Measurements from ENCODE around the gene TWNK.

TWNK gene

GRCh38 chr10:100984672-100985177 is 2.6 kb upstream of the TWNK start:
- peak; percentile 80 for TF ChIP-seq GLIS1 (tag by site-specific recombination; IDR thresholded peaks at IDR 0.05)
- no peak for TF ChIP-seq REPIN1 (tag by site-specific recombination; IDR thresholded peaks at IDR 0.05; ENCODE audit: low read depth)
- Histone ChIP-seq H3K9me3 (ENCODE audit: control insufficient read depth, insufficient read depth, low read depth, low read length) (no peaks in the 10 kb centered on the region), H3K36me3 (ENCODE audit: control insufficient read depth in 2 of 2, insufficient read depth in 1 of 2, low read length in 2 of 2) (peaks cover 6 to 72% of the 10 kb centered on the region in 2 experiments), H3K27ac (ENCODE audit: extremely low read depth, low read depth, low read length) (no peak overlapping the region), H3K4me3 (ENCODE audit: low read depth, low read length) (no peak overlapping the region), H3K4me1 (ENCODE audit: control insufficient read depth, insufficient read depth, low read length) (peaks cover 6% of the 10 kb centered on the region)
- ChIA-PET POLR2A (interaction anchor here (0.6 to 1.4 kb wide), 3 partner anchors 11 to 840 kb away, joined by 3 to 6 read pairs (median 3); partner anchors contain the start of gene SEMA4G), CTCF (interaction anchor here (6.4 to 16.6 kb wide), 2 partner anchors 13 to 32 kb away, joined by 49 to 274 read pairs; partner anchors contain the start of gene LZTS2)

- Histone ChIP-seq H3K36me3 (ENCODE audit: control insufficient read depth in 2 of 2, insufficient read depth in 1 of 2, low read length in 2 of 2) (peaks cover 12 to 72% of the 10 kb centered on the region in 2 experiments), H3K9me3 (ENCODE audit: control insufficient read depth, insufficient read depth, low read depth, low read length) (no peaks in the 10 kb centered on the region), H3K4me3 (ENCODE audit: low read depth, low read length) (no peak overlapping the region), H3K4me1 (ENCODE audit: control insufficient read depth, insufficient read depth, low read length) (peaks cover 6% of the 10 kb centered on the region), H3K27ac (ENCODE audit: extremely low read depth, low read depth, low read length) (no peak overlapping the region)
- CTCF ChIA-PET, result interaction anchor here (6.4 to 16.6 kb wide), 2 partner anchors 13 to 31 kb away, joined by 49 to 274 read pairs; partner anchors contain the start of gene LZTS2
- POLR2A ChIA-PET, result interaction anchor here (0.6 to 1.4 kb wide), 4 partner anchors 10 to 840 kb away, joined by 3 to 6 read pairs (median 4); partner anchors contain the start of gene SEMA4G
- TF ChIP-seq ZSCAN18 (tag by site-specific recombination; IDR thresholded peaks at IDR 0.05) (no peak), ZFHX2 (tag by site-specific recombination; conservative IDR thresholded peaks at IDR 0.05) (peak; percentile 90), EGR2 (tag by site-specific recombination; IDR thresholded peaks at IDR 0.05; ENCODE audit: low read depth) (peak; percentile 96)
Observed at GRCh38 chr10:100985336-100985735, 2.0 kb upstream of the TWNK start.

- H3K9me3 ChIP-seq (ENCODE audit: control insufficient read depth, insufficient read depth, low read depth, low read length), result no peaks in the 10 kb centered on the region
- peak overlapping the region; percentile 82; the same call in 1 of the 2 replicates for H3K27ac ChIP-seq (ENCODE audit: extremely low read depth, low read depth, low read length)
- peak overlapping the region; percentile 95 for H3K4me3 ChIP-seq (ENCODE audit: low read depth, low read length)
- ChIA-PET POLR2A (interaction anchor here (1.5 kb wide), 1 partner anchor 73 kb away, joined by 6 read pairs; the partner anchor contains the start of gene SLF2), CTCF (interaction anchor here (6.4 to 16.6 kb wide), 2 partner anchors 11 to 30 kb away, joined by 49 to 274 read pairs; partner anchors contain the start of gene LZTS2)
- 0 out of 2 replicates have a peak, but pooled peaks have one; percentile 34 for TF ChIP-seq ZNF449 (tag by site-specific recombination; IDR thresholded peaks at IDR 0.05)
- no peak for TF ChIP-seq ZNF830 (tag by site-specific recombination; IDR thresholded peaks at IDR 0.05; ENCODE audit: low read depth)
- peaks cover 19 to 72% of the 10 kb centered on the region in 2 experiments for H3K36me3 ChIP-seq (ENCODE audit: control insufficient read depth in 2 of 2, insufficient read depth in 1 of 2, low read length in 2 of 2)
- peaks cover 6% of the 10 kb centered on the region for H3K4me1 ChIP-seq (ENCODE audit: control insufficient read depth, insufficient read depth, low read length)
Observed at GRCh38 chr10:100986623-100986951, 756 bp upstream of the TWNK start.

GRCh38 chr10:100987685-100988049 is 324 bp downstream of the TWNK start:
- ChIA-PET CTCF (interaction anchor here (6.4 to 16.6 kb wide), 2 partner anchors 10 to 29 kb away, joined by 49 to 274 read pairs; partner anchors contain the start of gene LZTS2), POLR2A (interaction anchor here (0.7 to 1.5 kb wide), 3 partner anchors 10 to 74 kb away, joined by 3 to 6 read pairs (median 6); partner anchors contain the start of gene SLF2)
- no peaks in the 10 kb centered on the region for H3K9me3 ChIP-seq (ENCODE audit: control insufficient read depth, insufficient read depth, low read depth, low read length)
- H3K4me3 ChIP-seq (ENCODE audit: low read depth, low read length), result peak overlapping the region; percentile 95
- H3K4me1 ChIP-seq (ENCODE audit: control insufficient read depth, insufficient read depth, low read length), result peaks cover 6% of the 10 kb centered on the region
- H3K27ac ChIP-seq (ENCODE audit: extremely low read depth, low read depth, low read length), result peak overlapping the region; percentile 82; the same call in 1 of the 2 replicates
- peaks cover 17 to 68% of the 10 kb centered on the region in 2 experiments for H3K36me3 ChIP-seq (ENCODE audit: control insufficient read depth in 2 of 2, insufficient read depth in 1 of 2, low read length in 2 of 2)
- no peak for TF ChIP-seq ZFP69B (tag by site-specific recombination; IDR thresholded peaks at IDR 0.05)
- no peak for TF ChIP-seq ZNF596 (tag by site-specific recombination; IDR thresholded peaks at IDR 0.05)
- TF ChIP-seq ZNF311 (tag by site-specific recombination; IDR thresholded peaks at IDR 0.05; ENCODE audit: borderline replicate concordance), result no peak
- TF ChIP-seq ZNF670 (tag by site-specific recombination; IDR thresholded peaks at IDR 0.05; ENCODE audit: low read depth), result no peak
- TF ChIP-seq ZNF560 (tag by site-specific recombination; IDR thresholded peaks at IDR 0.05; ENCODE audit: borderline replicate concordance), result no peak
- TF ChIP-seq CTCF (tag by site-specific recombination; IDR thresholded peaks at IDR 0.05), result no peak
- 0 out of 2 replicates have a peak, but pooled peaks have one; percentile 44 for TF ChIP-seq ZNF639 (tag by site-specific recombination; IDR thresholded peaks at IDR 0.05)
- 0 out of 2 replicates have a peak, but pooled peaks have one; percentile 36 for TF ChIP-seq ZXDB (tag by site-specific recombination; IDR thresholded peaks at IDR 0.05)
- TF ChIP-seq IKZF3 (tag by site-specific recombination; IDR thresholded peaks at IDR 0.05), result no peak
- no peak for TF ChIP-seq ZNF658 (tag by site-specific recombination; IDR thresholded peaks at IDR 0.05)
- 0 out of 2 replicates have a peak, but pooled peaks have one; percentile 5 for TF ChIP-seq ZNF146 (tag by site-specific recombination; IDR thresholded peaks at IDR 0.05)
- no peak for TF ChIP-seq ZEB2 (tag by site-specific recombination; IDR thresholded peaks at IDR 0.05)
- TF ChIP-seq ZFP41 (tag by site-specific recombination; IDR thresholded peaks at IDR 0.05; ENCODE audit: borderline replicate concordance), result no peak
- peak; percentile 42 for TF ChIP-seq ZNF394 (tag by site-specific recombination; IDR thresholded peaks at IDR 0.05; ENCODE audit: borderline replicate concordance)
